VCaP (cell line): ENCODE measurements around the gene TBL3.
"Not testable (repeated sequence)": the region's sequence is repeated elsewhere in the genome, so short reads cannot be mapped to it uniquely, and the experiment has no call there.

Experiments used
- H3K27ac ChIP-seq: fragments of 450-650 bp; 2 replicates; pipeline ENCODE4 v1.5.1; 2017
- TF ChIP-seq, protein P1 (sequence below): fragments of 450-650 bp; conservative IDR thresholded peaks from 2 replicates; pipeline ENCODE4 v1.5.1; 2017; ENCODE audit warnings: mild to moderate bottlenecking, moderate library complexity

The TBL3 gene

DNA sequence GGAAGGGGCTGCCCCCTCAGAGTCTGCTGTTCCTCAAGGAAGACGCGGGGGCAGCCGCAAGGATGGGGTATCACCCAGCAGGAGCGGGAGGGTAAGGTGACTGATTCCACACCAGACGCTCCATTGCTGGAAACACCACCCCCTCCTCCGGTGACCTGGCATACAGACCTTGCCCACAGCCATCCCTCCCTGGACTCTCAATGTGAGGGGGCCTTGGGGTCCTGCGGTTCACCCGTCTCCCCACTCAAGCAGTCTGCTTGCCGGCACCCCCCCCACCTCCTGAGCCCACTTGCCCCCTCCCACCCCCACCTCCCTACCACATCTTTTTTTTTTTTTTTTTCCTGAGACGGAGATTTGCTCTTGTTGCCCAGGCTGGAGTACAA, 41.5 kb upstream of the TBL3 start:
- no peak overlapping the region for H3K27ac ChIP-seq
- TF ChIP-seq, protein P1, sequence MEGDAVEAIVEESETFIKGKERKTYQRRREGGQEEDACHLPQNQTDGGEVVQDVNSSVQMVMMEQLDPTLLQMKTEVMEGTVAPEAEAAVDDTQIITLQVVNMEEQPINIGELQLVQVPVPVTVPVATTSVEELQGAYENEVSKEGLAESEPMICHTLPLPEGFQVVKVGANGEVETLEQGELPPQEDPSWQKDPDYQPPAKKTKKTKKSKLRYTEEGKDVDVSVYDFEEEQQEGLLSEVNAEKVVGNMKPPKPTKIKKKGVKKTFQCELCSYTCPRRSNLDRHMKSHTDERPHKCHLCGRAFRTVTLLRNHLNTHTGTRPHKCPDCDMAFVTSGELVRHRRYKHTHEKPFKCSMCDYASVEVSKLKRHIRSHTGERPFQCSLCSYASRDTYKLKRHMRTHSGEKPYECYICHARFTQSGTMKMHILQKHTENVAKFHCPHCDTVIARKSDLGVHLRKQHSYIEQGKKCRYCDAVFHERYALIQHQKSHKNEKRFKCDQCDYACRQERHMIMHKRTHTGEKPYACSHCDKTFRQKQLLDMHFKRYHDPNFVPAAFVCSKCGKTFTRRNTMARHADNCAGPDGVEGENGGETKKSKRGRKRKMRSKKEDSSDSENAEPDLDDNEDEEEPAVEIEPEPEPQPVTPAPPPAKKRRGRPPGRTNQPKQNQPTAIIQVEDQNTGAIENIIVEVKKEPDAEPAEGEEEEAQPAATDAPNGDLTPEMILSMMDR = no peak

DNA sequence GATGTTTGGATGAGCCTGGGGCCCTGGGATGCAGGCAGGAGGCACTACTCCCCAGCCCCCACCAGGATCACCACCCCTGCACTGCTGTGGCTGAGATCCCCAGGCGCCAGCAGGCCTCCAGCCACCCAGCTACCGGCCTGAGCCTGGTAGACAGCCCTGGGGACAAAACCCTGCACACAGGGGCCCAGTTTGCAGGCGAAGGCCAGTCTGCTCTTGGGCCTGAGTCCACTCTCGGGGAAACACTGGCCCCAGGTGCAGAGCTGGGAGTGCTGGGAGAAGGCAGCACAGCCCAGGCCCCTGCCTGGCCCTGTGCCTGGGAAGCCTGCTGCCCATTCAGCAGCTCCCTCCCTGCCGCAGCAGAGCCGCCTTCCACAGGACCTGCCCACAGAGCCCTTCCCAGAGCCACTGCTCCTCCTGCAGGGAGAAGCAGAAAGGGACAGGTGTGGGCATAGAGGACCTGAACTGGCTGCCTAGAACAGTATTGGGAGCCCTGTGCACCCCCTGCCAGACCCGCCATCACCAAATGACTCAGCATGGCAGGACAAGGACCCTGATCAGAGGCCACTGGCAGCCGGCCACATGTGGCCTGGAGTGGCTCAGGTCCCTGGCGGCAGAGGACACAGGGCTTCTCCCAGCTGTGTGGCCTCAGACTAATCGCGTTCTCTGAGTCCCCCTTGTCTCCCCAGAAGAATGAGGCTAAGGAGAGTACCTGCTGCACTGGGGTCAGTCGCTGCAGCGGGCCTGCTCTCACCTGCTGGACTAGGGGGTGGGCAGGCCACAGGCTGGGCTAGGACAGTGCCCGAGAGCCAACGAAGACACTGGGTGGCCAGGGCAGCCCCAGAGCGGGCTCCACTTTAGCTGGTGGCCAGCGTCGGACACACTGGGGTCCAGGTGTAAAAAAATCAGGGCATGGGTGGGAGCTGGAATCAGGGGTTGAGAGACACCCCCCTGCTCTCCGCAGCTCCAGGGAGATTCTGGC, 39.5 kb upstream of the TBL3 start:
- TF ChIP-seq, protein P1 = peak; percentile 60
- H3K27ac ChIP-seq = no peak overlapping the region

DNA sequence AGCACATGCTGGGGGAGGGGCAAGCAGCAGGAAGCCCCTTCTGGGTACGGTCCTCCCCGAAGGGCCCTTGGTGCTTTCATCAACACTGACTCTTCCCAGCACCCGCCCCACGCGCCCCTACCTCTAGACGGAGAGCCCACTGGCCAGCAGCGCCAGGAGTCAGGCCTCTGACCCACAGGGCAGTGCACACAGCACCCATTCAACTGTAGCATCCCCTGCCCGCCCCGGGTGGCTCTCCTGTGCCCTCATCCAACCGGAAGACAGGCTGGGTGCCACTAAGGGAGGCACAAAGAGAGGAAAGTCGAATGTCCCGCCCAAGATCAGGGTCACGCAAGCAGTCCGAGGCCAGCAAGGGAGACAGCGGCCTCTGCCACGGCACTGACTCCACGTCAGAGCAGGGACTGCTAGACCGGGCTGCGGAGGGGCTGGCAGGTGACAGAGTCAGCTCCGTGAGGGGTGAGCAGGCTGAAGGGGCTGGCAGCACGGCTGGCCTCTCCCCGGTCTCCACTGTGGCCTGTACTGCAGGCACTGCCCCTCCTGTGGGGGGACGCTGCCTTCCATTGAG, 38.7 kb upstream of the TBL3 start:
- no peak overlapping the region for H3K27ac ChIP-seq
- TF ChIP-seq, protein P1 = no peak

DNA sequence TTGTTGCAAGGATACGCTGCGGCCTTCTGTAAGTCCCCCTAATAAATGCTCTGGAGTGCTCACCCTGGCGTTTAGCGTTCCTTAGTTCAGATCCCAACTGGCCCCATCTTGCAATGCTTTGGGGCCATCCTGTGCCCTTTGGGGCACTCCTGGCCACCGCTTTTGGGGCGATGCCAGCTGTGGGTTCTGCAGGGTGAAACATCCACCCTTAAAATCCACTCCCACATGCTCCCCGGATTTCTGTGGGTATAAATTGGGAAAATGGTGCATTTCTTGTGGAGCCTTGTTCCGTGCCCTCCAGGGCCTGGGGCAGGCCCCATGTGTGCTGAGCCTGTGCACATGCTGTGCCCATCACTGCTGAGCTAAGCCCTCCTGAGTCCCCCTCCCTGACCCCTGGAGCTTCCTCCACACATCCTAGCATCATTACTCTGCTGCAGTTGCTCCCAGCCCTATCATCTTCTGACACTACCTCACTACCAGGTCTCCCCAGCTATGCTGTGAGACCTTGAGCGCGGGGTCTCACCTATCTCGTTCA, 34.8 kb upstream of the TBL3 start:
- no peak overlapping the region for H3K27ac ChIP-seq
- TF ChIP-seq, protein P1 = no peak

DNA sequence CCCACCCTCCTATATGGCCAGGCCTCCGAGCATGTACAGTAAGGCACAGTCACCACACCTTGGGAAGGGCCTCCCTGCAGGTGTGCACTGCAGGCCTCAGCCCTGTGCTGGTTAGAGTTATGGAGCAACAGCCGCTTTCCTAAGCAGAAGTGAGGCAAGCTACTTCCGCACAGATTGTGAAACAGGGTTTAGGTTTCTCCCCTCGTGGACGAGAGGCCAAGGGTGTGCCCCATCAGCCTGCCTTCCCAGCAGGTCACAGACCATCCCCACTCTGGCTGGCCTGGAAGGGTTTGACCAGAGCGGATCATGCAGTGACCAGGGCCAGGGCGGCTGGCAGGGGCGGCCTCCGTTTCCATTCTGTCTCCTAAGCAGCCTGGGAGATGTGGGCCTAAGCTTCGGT, 33.5 kb upstream of the TBL3 start:
- H3K27ac ChIP-seq = no peak overlapping the region
- TF ChIP-seq, protein P1 = no peak

DNA sequence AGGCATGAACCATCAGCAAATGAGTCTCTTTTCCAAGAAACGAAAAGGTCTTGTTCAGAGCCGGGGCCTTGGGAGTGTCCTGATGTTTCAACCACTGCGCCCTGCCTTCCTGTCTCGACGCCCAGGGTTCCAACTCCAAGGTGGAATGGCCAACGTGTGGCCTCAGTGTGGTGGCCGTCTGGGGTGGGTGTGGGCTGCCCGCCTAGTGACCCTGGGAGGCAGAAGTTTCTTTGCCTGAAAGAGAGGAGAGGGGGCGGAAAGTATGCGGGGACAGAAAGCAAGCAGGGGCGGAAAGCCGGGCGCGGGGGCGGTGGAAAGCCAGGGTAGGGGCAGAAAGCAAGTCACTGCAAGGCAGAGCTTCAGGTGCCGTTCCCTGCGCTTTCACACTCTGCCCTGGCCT, 32.9 kb upstream of the TBL3 start:
- no peak overlapping the region for H3K27ac ChIP-seq

DNA sequence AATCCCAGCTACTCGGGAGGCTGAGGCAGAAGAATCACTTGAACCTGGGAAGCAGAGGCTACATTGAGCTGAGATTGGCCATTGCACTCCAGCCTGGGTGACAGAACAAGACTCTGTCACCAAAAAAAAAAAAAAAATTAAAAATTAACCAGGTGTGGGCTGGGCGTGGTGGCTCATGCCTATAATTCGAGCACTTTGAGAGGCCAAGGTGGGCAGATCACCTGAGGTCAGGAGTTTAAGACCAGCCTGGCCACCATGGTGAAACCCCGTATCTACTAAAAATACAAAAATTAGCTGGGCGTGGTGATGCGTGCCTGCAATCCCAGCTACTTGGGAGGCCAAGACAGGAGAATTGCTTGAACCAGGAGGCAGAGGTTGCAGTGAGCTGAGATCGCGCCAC, 32.0 kb upstream of the TBL3 start:
- not testable (repeated sequence) for H3K27ac ChIP-seq

More for the DNA sequence above, 32.9 kb upstream of the TBL3 start:
- TF ChIP-seq, protein P1 = no peak
